Thyroid gland (tissue), 4 donors: Measurements from ENCODE around the gene DIRAS2.

Experiments used
- CTCF ChIP-seq, 6 experiments: fragments of 200-600 bp in 3 of 6; fragments of 450-650 bp in 3 of 6; sonication (generic) in 3 of 6; IDR thresholded peaks; one replicate each; pipeline ENCODE4 v1.5.1; 2016 to 2019; ENCODE audit warnings: antibody characterized with exemption in 6 of 6, mild to moderate bottlenecking in 2 of 6, inconsistent platforms in 1 of 6, moderate library complexity in 1 of 6
- POLR2A ChIP-seq, 2 donors: fragments of 450-650 bp; IDR thresholded peaks; one replicate each; pipeline ENCODE4 v1.6.1; 2017; ENCODE audit warnings: antibody characterized with exemption in 2 of 2, mild to moderate bottlenecking in 2 of 2, moderate library complexity in 1 of 2

- TF ChIP-seq CTCF (IDR thresholded peaks at IDR 0.05), result no peak
- TF ChIP-seq POLR2A (IDR thresholded peaks at IDR 0.05), result no peak
Measured at GRCh38 chr9:90659650-90660364, 17.2 kb upstream of the DIRAS2 start.
